RWPE1 (cell line): ENCODE results near the gene KRR1.

Source experiments
- CTCF ChIA-PET: fragments of 350-600 bp; sonication (Branson Sonifier 250); formaldehyde crosslinking; extraction: SDS; loops from one replicate; lab custom pipeline; 2021; lab: Yijun Ruan, JAX
- POLR2A ChIA-PET: fragments of 400-600 bp; formaldehyde crosslinking; extraction: SDS; loops from one replicate; lab custom pipeline; 2020; ENCODE audit warnings: antibody characterized with exemption; ENCODE audit not compliant: low non-redundant PET; lab: Yijun Ruan, JAX
- DNase-seq: peaks from one replicate; pipeline ENCODE4 v3.0.0; 2012; ENCODE audit warnings: low spot score
- H3K27ac ChIP-seq: fragments of 450-650 bp; 2 replicates; pipeline ENCODE4 v1.5.1; 2017
- TF ChIP-seq, protein P1 (sequence below): fragments of 450-650 bp; conservative IDR thresholded peaks from 2 replicates; pipeline ENCODE4 v1.5.1; 2017; ENCODE audit warnings: low read depth, mild to moderate bottlenecking

Gene KRR1

GRCh38 chr12:75543529-75543928 lies 32.1 kb upstream of the KRR1 start:
- no peak overlapping the region for H3K27ac ChIP-seq
- POLR2A ChIA-PET, result no interaction called here
- TF ChIP-seq, protein P1, sequence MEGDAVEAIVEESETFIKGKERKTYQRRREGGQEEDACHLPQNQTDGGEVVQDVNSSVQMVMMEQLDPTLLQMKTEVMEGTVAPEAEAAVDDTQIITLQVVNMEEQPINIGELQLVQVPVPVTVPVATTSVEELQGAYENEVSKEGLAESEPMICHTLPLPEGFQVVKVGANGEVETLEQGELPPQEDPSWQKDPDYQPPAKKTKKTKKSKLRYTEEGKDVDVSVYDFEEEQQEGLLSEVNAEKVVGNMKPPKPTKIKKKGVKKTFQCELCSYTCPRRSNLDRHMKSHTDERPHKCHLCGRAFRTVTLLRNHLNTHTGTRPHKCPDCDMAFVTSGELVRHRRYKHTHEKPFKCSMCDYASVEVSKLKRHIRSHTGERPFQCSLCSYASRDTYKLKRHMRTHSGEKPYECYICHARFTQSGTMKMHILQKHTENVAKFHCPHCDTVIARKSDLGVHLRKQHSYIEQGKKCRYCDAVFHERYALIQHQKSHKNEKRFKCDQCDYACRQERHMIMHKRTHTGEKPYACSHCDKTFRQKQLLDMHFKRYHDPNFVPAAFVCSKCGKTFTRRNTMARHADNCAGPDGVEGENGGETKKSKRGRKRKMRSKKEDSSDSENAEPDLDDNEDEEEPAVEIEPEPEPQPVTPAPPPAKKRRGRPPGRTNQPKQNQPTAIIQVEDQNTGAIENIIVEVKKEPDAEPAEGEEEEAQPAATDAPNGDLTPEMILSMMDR, result no peak
- CTCF ChIA-PET, result interaction anchor here (1.1 kb wide), 1 partner anchor 16 kb away, joined by 4 read pairs; no protein-coding TSS in a partner anchor
- no peak for DNase-seq

DNA sequence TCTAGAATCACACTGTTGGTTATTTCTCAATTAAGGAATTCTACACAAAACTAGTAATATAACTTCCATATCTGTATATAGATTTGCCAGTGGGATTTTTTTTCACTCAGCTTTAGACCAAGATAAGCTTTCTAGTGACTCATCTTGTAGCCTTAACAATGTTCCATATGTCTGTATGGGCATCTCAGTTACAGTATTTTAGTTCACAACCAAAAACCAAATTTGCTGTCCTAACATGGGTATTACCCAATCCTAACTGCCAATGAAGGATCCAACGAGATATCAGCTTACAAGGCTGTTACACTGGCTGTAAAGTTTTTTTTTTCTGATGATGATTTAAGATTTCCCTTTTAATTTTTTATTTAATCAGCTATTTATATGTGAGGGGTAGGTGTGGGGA lies 31.5 kb upstream of the KRR1 start:
- DNase-seq, result no peak
- TF ChIP-seq, protein P1, result no peak
- no peak overlapping the region for H3K27ac ChIP-seq
- ChIA-PET POLR2A (no interaction called here), CTCF (interaction anchor here (0.6 to 1.1 kb wide), 2 partner anchors 15 to 926 kb away, joined by 3 to 4 read pairs; no protein-coding TSS in a partner anchor)

DNA sequence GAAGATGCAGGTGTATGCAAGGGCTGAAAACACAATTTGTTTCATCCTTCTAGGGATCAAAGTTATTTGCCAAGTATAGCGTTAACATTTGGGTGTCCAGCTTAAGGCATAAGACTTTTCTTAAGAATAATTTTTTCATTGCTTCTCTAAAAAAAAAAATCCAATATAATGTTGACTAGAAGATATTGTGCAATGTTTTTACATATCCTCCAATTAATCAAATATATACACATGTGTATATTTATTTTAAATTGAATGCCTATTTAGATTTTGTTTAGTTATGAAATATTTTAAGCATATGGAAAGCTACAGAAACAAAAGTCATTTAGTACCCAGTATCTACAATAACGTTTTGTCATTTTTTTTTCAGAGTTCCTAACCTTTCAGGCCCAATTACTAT lies 28.5 kb upstream of the KRR1 start:
- H3K27ac ChIP-seq, result no peak overlapping the region
- POLR2A ChIA-PET, result no interaction called here
- no peak for DNase-seq
- TF ChIP-seq, protein P1, result no peak
- CTCF ChIA-PET, result no interaction called here

GRCh38 chr12:75533239-75533638 lies 21.8 kb upstream of the KRR1 start:
- ChIA-PET CTCF (interaction anchor here (0.5 kb wide), 1 partner anchor 195 kb away, joined by 4 read pairs; no protein-coding TSS in a partner anchor), POLR2A (no interaction called here)
- TF ChIP-seq, protein P1, result no peak
- DNase-seq, result no peak
- no peak overlapping the region for H3K27ac ChIP-seq

DNA sequence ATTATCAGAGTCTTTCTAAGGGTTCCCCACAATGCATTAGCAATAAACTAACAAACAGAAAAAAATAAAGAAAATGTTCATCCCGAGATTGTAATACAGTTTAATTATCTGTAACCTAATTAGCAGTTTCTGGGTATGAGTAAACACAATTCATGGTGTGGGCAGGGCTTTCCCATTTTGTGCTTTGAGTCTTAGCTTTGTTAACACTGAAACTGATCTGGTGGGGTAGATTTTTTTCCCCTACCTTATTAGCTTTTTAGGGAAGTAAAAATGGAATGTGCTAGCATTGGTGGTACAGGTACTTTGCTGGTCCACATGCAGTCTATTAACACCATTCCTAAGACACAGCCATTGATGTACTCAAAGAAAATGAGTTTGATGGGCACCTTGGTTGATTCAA lies 18.4 kb upstream of the KRR1 start:
- CTCF ChIA-PET, result interaction anchor here (0.7 kb wide), 1 partner anchor 898 kb away, joined by 3 read pairs; no protein-coding TSS in a partner anchor
- TF ChIP-seq, protein P1, result no peak
- POLR2A ChIA-PET, result no interaction called here
- no peak overlapping the region for H3K27ac ChIP-seq
- no peak for DNase-seq

DNA sequence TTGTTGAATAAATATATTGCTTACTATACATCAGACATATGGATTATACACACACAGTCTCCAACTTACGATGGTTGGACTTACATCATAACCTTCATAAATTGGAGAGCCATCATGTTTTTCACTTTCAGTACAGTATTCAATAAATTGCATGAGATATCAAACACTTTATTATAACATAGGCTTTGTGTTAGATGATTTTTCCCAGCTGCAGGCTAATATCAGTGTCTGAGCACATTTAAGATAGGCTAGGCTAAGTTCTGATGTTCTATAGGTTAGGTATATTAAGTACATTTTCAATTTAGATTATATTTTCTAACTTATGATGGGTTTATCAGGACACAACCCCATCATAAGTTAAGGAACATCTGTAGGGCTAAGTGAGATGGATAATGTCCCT lies 17.9 kb upstream of the KRR1 start:
- ChIA-PET POLR2A (no interaction called here), CTCF (no interaction called here)
- H3K27ac ChIP-seq, result no peak overlapping the region
- no peak for DNase-seq
- TF ChIP-seq, protein P1, result no peak
